Fibroblast of lung (primary cell): Measurements from ENCODE around the gene ADCY3.

ENCODE experiments used
- CTCF ChIP-seq, 2 donors: IDR thresholded peaks in 1 of 2; conservative IDR thresholded peaks in 1 of 2; 1 replicate in 1 of 2; 2 replicates in 1 of 2; pipeline ENCODE4 v1.5.1; 2011 to 2012; ENCODE audit warnings: low read length in 2 of 2, control low read depth in 1 of 2, inconsistent platforms in 1 of 2, low read depth in 1 of 2, mild to moderate bottlenecking in 1 of 2
- EZH2 ChIP-seq: IDR thresholded peaks from 2 replicates; pipeline ENCODE4 v1.5.1; 2012; ENCODE audit warnings: low read length, control low read depth, mild to moderate bottlenecking; ENCODE audit errors: missing control alignments

GRCh38 chr2:24792542-24792873 is 127.5 kb downstream of the ADCY3 start:
- TF ChIP-seq CTCF (conservative IDR thresholded peaks at IDR 0.05 in 1 of 2, IDR thresholded peaks at IDR 0.05 in 1 of 2; ENCODE audit: low read depth in 1 of 2, low read length in 2 of 2) (no peak), EZH2 (no peak)
